Central memory CD8-positive, alpha-beta T cell (primary cell): Measurements from ENCODE around the gene SEC11A.
"Not testable (repeated sequence)": the region's sequence is repeated elsewhere in the genome, so short reads cannot be mapped to it uniquely, and the experiment has no call there.

ENCODE experiments used
- ATAC-seq: fragments of 150-1000 bp; cut with Tn5 transposase; replicated peaks from 2 replicates; pipeline ENCODE4 v1.10.0; 2022; ENCODE audit warnings: mild to moderate bottlenecking, moderate FRiP score, moderate number of reproducible peaks; ENCODE audit not compliant: poor library complexity, severe bottlenecking; ENCODE audit errors: extremely low read depth
- DNase-seq, 2 donors: peaks; one replicate each; pipeline ENCODE4 v3.0.0; 2021; ENCODE audit warnings: low spot score in 2 of 2
- H3K27ac Mint-ChIP-seq: one replicate; pipeline ENCODE4 v1.8.0; 2022; ENCODE audit warnings: low read depth, mild to moderate bottlenecking, moderate library complexity, mixed read lengths
- H3K27me3 Mint-ChIP-seq: one replicate; pipeline ENCODE4 v1.8.0; 2022; ENCODE audit warnings: mixed read lengths
- H3K36me3 Mint-ChIP-seq: one replicate; pipeline ENCODE4 v1.8.0; 2022; ENCODE audit warnings: mild to moderate bottlenecking, moderate library complexity, mixed read lengths; ENCODE audit not compliant: insufficient read depth
- H3K4me1 Mint-ChIP-seq: one replicate; pipeline ENCODE4 v1.8.0; 2022; ENCODE audit warnings: mixed read lengths
- H3K4me3 Mint-ChIP-seq: one replicate; pipeline ENCODE4 v1.8.0; 2022; ENCODE audit warnings: mild to moderate bottlenecking, moderate library complexity, mixed read lengths
- H3K9me3 Mint-ChIP-seq: one replicate; pipeline ENCODE4 v1.8.0; 2022; ENCODE audit warnings: mixed read lengths

Gene SEC11A

DNA sequence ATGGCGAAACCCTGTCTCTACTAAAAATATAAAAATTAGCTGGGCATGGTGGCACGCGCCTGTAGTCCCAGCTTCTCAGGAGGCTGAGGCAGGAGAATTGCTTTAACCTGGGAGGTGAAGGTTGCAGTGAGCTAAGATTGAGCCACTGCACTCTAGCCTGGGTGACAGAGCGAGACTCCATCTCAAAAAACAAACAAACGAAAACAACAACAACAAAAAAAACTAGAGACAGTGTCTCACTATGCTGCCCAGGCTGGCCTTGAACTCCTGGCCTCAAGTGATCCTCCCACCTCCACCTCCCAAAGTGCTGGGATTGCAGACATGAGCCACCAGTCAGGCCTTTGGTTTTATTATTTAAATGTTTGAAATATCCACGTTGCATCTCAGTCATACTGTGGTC is 35.8 kb upstream of the SEC11A start:
- peak overlapping the region; percentile 42 for H3K27ac Mint-ChIP-seq
- ATAC-seq, DNase-seq, H3K4me3 Mint-ChIP-seq, H3K27me3 Mint-ChIP-seq, H3K9me3 Mint-ChIP-seq: not testable (repeated sequence)
- H3K36me3 Mint-ChIP-seq: peaks cover 23% of the 10 kb centered on the region
- H3K4me1 Mint-ChIP-seq: peaks cover 69% of the 10 kb centered on the region

DNA sequence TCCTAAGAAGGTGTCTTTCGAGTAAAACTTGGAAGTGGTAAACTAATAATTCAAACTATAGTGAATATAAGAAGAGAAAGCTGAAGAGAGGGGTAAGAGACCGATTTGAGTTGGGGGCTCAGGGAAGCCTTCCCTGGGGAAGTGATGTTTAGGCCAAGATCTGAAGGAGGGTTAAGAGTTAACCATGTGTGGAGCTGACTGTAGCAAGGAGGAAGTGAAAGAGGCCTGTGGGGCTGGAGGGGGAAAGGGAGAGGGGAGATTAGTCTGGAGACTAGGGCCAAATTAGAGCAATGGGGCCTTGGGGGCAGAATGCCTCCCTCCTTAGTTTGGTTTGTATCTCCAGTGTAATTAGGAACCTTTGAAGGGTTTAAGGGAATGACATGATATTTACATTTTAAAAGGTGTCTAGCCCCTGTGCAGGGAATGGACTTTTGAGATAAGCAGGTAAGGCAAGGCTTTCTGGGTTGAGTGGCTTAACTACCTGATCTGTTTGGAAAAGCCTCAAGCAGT is 34.7 kb upstream of the SEC11A start:
- H3K4me1 Mint-ChIP-seq: peaks cover 67% of the 10 kb centered on the region

DNA sequence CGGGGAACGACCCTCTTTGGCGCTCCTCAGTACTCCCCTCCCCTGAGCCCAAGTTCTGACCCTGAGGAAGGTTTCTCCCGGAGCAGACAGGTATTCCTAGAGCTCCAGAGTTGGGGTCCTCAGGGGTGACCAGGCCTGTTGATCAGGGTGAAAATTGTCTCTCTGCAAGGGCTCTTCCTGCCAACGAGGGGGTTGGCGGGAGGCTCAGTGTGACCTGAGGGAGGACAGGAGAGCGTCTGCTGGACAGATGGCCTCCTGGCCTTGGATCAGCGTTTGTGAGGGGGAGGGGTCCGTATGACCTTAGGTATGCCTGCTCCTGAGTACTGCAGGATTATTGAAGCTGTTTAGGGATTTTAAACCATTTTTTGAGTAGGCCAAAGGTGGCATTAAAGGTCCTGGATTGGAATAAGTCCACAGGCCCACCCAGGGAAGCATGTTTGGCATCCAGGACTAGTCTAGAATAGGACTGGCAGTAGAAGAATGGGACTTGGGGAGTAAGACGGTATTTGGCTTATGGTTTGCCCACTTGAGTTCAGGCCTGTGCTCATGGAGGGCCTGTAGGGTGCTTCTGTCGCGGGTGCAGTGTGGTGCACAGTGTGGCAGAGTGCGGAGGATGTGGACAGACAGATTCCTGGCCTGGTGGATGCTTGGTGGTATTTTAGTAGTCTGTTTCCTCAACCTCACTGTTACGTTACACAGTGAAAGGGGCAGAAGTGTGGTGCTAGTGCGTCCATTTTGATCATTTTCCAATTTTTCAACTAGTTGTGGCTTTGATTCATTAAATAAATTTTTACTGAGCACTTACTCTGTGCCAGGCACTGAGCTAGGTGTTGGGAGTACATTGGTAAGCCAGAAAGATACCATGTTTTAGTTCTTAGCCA is 33.4 kb upstream of the SEC11A start:
- H3K27me3 Mint-ChIP-seq: no peaks in the 10 kb centered on the region
- H3K9me3 Mint-ChIP-seq: no peaks in the 10 kb centered on the region
- DNase-seq (peak in 1 of 2 donors; percentile 41), ATAC-seq (peak; percentile 40)
- H3K4me3 Mint-ChIP-seq: peak overlapping the region; percentile 91
- H3K27ac Mint-ChIP-seq: peak overlapping the region; percentile 65
- H3K36me3 Mint-ChIP-seq: peaks cover 23% of the 10 kb centered on the region
- peaks cover 66% of the 10 kb centered on the region for H3K4me1 Mint-ChIP-seq

More for the DNA sequence above, 34.7 kb upstream of the SEC11A start:
- H3K27me3 Mint-ChIP-seq: no peaks in the 10 kb centered on the region
- DNase-seq: no peak
- H3K36me3 Mint-ChIP-seq: peaks cover 24% of the 10 kb centered on the region
- H3K4me3 Mint-ChIP-seq: peak overlapping the region; percentile 91
- ATAC-seq: no peak
- no peaks in the 10 kb centered on the region for H3K9me3 Mint-ChIP-seq
- peak overlapping the region; percentile 65 for H3K27ac Mint-ChIP-seq

DNA sequence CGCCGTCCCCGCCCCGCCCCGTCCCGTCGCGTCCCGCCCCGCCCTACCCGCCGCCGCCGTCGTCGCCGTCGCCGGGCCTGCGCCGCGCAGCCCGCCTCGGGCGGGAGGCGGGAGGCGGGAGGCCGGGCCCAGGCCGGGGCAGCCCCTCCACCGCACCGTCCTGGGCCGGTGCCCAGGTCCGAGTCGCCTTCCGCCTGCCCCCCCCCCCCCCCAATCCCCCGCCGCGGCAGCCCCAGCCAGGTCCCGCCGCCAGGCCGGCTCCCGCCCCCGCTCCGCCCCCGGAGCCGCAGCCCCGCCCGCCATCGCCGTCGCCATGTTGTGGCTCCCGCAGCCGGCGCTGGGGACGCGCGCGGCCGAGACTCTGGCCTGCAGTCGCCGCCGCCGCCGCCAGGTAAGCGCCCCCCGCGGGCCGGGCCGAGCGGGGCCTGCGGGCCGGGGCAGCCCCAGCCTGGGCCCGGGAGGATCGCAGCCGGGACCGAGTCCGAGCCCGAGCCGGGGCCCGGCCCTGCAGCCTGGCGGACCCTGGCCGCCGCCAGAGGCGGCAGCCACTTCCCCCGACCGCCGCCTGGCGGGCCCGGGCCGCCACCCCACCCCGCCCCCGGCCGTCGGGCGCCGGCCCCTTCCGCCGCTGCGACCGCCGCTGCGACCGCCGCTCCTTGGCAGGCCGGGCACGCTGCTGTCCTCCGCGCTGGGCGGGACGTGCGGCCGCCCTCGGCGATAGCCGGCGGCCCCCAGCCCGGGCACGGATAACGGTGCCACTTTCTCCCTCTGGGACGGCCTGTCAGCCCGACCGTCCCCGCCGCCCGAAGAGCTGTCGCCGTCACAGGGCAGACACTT is 32.6 kb upstream of the SEC11A start, which contains the start of gene ZNF592:
TSS of gene ZNF592 (plus strand) at position 319 of the 837 bp plus-strand sequence. CDS start 34,084 bp downstream, outside the sequence.
- Mint-ChIP-seq H3K9me3 (no peaks in the 10 kb centered on the region), H3K4me3 (peak within 1 kb of the TSS; percentile 98), H3K27me3 (no peaks in the 10 kb centered on the region), H3K4me1 (peaks cover 63% of the 10 kb centered on the region), H3K36me3 (peaks cover 23% of the 10 kb centered on the region), H3K27ac (peak within 1 kb of the TSS; percentile 99)
- ATAC-seq (peak; percentile 65), DNase-seq (peak; percentile 65 to 68)

DNA sequence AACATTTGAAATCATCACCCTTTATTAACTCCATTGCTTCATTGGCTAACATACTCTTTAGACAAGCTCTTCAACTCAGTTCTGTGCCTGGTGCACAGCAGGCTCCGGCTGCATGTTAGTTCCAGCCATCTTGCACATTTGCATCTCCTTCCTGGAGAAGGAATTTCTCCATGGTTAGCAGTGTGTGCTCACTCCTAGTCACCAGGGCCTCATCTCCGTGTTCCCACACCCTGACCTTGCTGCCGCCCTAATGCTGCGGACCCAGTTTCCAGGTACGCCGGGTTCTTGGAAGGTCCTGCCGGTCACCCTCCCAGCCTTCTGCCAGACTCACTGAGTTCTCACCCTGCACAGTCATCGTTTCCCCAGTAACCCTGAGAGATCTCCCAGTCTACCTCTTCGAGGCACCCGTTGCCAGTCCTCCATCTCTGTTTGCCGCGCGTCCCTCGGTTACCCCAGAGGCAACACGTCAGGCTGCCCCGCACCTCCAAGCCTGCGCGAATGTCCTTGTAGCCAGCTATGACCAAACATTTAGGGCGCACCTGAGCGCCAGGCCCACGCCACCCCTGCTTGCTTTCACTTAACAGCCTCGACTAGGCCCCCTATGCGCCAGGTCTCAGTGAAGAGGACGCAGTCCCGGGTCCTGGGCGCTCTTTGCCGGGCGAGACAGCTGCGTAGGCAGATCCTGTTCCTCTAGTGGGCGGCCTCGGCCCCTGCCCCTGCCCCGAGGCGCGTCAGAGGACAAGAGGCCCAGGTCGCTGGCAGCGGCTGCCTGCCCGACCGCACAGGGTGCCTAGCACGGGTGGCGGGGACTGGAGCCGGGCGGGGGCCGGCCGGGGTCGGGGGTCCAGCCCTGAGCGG is 31.7 kb upstream of the SEC11A start:
- Mint-ChIP-seq H3K36me3 (peaks cover 23% of the 10 kb centered on the region), H3K9me3 (no peaks in the 10 kb centered on the region), H3K27me3 (no peaks in the 10 kb centered on the region), H3K27ac (peak overlapping the region; percentile 99), H3K4me1 (peaks cover 56% of the 10 kb centered on the region), H3K4me3 (peak overlapping the region; percentile 98)
- ATAC-seq (peak; percentile 69), DNase-seq (peak; percentile 71)

DNA sequence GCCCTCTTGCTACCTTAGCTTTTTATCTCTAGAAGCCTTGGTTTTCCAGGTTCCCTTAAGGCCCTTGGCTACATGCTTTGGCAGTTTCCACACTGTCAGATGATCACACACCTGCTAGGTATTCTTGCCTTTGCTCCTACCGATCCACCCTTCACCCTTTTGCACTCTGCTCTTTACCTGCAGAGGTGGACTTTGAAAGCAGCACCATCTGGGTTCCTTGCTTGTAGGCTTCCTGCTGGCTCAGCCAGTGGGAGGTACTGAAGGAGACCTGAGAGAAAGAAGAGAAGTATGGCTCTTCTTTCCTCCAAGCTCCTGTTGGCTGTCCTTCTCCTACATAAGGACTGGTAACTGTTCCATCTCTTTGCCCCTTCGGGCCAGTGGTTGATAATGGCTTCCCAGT is 25.2 kb upstream of the SEC11A start:
- Mint-ChIP-seq H3K36me3 (peaks cover 6% of the 10 kb centered on the region), H3K9me3 (no peaks in the 10 kb centered on the region), H3K27ac (peak overlapping the region; percentile 2), H3K27me3 (no peaks in the 10 kb centered on the region), H3K4me1 (peaks cover 28% of the 10 kb centered on the region), H3K4me3 (no peak overlapping the region)
- DNase-seq (no peak), ATAC-seq (no peak)

DNA sequence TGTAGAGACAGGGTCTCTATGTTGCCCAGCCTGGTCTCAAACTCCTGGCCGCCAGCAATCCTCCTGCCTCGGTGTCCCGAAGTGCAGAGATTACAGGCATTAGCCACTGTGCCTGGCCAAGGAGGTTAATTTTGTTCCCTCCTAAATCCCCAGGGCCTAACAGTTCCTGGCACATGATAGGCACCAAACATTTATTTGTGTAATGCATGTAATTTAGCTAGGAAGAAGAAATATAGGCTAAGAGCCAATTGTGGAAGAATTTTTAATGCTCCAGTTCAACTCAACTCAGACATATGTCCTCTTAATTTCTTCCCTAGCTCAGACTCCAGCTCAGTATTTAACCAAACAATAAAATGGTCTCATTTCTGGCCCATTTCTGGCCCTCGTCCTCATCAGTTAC is 24.8 kb upstream of the SEC11A start:
- Mint-ChIP-seq H3K4me1 (peaks cover 28% of the 10 kb centered on the region), H3K27ac (peak overlapping the region; percentile 39), H3K4me3 (no peak overlapping the region), H3K27me3 (no peaks in the 10 kb centered on the region), H3K9me3 (no peaks in the 10 kb centered on the region), H3K36me3 (peaks cover 6% of the 10 kb centered on the region)
- no peak for DNase-seq
- no peak for ATAC-seq

DNA sequence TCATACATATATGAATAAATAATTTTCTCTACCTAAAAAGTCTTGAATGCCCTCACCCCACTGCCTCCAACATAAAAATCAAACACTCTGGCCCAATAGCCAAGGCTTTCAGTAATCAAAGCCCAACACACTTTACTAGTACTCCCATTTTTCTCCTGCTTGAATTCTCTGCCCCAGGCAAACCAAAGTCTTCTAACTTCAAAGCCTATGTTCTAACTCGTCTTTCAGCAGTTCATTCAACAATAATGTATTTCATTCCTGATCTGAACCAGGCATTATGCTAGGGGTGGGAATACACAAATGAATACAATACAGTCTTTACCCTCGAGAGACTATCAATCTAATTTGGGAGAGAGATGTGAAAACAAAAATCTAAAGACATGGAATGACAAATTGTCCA is 21.1 kb upstream of the SEC11A start:
- peak overlapping the region; percentile 67 for H3K27ac Mint-ChIP-seq
- no peak for DNase-seq
- no peaks in the 10 kb centered on the region for H3K9me3 Mint-ChIP-seq
- no peak for ATAC-seq
- no peak overlapping the region for H3K4me3 Mint-ChIP-seq
- peaks cover 15% of the 10 kb centered on the region for H3K36me3 Mint-ChIP-seq
- H3K27me3 Mint-ChIP-seq: no peaks in the 10 kb centered on the region
- peaks cover 39% of the 10 kb centered on the region for H3K4me1 Mint-ChIP-seq

DNA sequence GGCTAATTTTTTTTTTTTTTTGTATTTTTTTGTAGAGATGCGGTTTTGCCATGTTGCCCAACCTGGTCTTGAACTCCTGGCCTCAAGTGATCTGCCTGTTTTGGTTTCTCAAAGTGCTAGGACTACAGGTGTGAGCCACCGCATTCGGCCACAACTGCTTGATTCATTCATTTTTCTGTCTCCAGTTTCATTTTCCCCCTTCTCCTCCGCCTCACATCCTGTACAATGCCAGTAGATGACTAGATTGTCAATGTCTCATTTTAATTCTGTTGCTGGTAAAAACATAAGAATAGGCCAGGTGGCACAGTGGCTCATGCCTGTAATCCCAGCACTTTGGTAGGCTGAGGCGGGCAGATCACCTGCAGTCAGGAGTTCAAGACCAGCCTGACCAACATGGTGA is 20.4 kb upstream of the SEC11A start:
- H3K36me3 Mint-ChIP-seq: peaks cover 15% of the 10 kb centered on the region
- no peaks in the 10 kb centered on the region for H3K9me3 Mint-ChIP-seq
- H3K27ac Mint-ChIP-seq: peak overlapping the region; percentile 67
- DNase-seq (peak; percentile 18 to 69), ATAC-seq (peak; percentile 85)
- no peaks in the 10 kb centered on the region for H3K27me3 Mint-ChIP-seq
- H3K4me3 Mint-ChIP-seq: peak overlapping the region; percentile 53
- peaks cover 39% of the 10 kb centered on the region for H3K4me1 Mint-ChIP-seq

DNA sequence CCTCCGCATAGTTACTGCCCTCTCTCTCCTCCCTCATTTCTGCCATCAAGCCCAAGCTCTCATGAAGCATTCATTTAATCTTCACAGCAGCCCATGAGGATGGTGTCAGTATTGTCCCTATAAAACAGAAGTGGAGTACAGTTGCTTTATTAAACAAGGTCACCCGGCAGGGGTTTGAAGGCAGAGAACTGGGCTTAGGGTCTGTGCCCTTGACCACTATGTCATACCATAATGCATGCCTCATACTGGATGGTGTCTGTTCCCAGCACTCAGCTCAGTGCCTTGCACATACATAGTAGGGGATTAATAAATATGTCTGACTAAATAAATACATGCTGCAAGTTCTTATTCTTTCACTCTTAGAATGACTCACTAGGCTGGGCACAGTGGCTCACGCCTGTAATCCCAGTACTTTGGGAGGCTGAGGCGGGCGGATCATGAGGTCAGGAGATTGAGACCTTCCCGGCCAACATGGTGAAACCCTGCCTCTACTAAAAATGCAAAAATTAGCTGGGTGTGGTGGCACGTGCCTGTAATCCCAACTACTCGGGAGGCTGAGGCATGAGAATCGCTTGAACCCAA is 19.6 kb upstream of the SEC11A start:
- peak; percentile 24 for ATAC-seq
- DNase-seq, H3K9me3 Mint-ChIP-seq, H3K27me3 Mint-ChIP-seq: not testable (repeated sequence)
- Mint-ChIP-seq H3K4me3 (peak overlapping the region; percentile 78), H3K27ac (peak overlapping the region; percentile 65), H3K4me1 (peaks cover 39% of the 10 kb centered on the region), H3K36me3 (peaks cover 15% of the 10 kb centered on the region)

DNA sequence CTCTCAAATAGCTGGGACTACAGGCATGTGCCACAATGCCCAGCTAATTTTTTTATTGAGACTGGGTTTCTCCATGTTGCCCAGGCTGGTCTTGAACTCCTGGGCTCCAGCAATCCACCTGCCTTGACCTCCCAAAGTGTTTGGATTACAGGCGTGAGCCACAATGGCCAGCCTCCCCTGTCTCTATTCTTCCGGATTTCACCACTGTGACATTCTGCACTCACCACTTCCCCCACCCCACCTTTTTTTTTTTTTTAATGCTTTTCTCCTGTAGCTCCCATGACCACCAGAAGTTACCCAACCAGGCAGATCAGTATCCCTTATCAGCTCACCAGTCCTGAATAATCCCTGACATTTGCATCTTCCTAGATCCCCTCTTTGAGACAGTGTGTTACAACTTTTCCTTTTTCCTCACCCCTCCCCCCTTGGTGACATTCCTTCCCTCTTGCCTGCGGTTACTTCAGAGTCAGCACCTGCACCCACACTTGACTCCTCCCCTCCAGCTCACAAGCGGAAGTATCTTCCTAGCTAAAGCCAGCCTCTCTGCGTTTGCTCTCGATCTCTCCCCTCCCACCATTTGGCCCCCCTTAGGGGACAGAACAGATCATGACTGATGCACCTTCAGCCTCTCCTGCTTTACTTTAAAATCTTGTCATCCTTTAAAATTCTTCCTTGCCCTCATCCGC is 19.0 kb upstream of the SEC11A start:
- peak overlapping the region; percentile 65 for H3K27ac Mint-ChIP-seq
- no peaks in the 10 kb centered on the region for H3K9me3 Mint-ChIP-seq
- H3K36me3 Mint-ChIP-seq: peaks cover 15% of the 10 kb centered on the region
- H3K27me3 Mint-ChIP-seq: no peaks in the 10 kb centered on the region
- H3K4me3 Mint-ChIP-seq: peak overlapping the region; percentile 78
- DNase-seq (peak; percentile 35 to 55), ATAC-seq (peak; percentile 71)
- H3K4me1 Mint-ChIP-seq: peaks cover 39% of the 10 kb centered on the region
